Prostate gland (tissue), 2 donors: ENCODE measurements around the gene VPS26C. TPM values are rescaled to one million over a fixed set of nuclear protein-coding genes. Genes with fewer than 3 reads are reported as not detected.

Experiments
- DNase-seq: peaks from one replicate; pipeline ENCODE4 v3.0.0-alpha.2; 2019; ENCODE audit warnings: low spot score
- H3K27ac ChIP-seq, 2 donors: fragments of 200-600 bp; sonication (generic); 2 replicates each; pipeline ENCODE4 v1.5.1; 2017 to 2019
- H3K27me3 ChIP-seq: fragments of 200-600 bp; sonication (generic); replicated peaks from 2 replicates; pipeline ENCODE4 v1.5.1; 2019; ENCODE audit not compliant: insufficient read depth
- H3K36me3 ChIP-seq, 2 donors: fragments of 200-600 bp; sonication (generic); 1 replicate in 1 of 2; 2 replicates in 1 of 2; pipeline versions ENCODE4 v1.5.1 to v1.8.1; 2017 to 2019
- H3K4me1 ChIP-seq: fragments of 200-600 bp; sonication (generic); replicated peaks from 2 replicates; pipeline ENCODE4 v1.5.1; 2019
- H3K4me3 ChIP-seq, 2 donors: fragments of 200-600 bp; sonication (generic); 2 replicates each; pipeline ENCODE4 v1.5.1; 2017 to 2019
- H3K9me3 ChIP-seq: fragments of 200-600 bp; sonication (generic); 2 replicates; pipeline ENCODE4 v1.5.1; 2017
- POLR2A ChIP-seq: fragments of 450-650 bp; IDR thresholded peaks from one replicate; pipeline ENCODE4 v1.6.1; 2016; ENCODE audit warnings: antibody characterized with exemption, mild to moderate bottlenecking
- POLR2AphosphoS5 ChIP-seq: sonication (generic); formaldehyde crosslinking; IDR thresholded peaks from one replicate; pipeline ENCODE4 v1.6.1; 2017; ENCODE audit warnings: antibody characterized with exemption
- WGBS: methylation state at CpG from one replicate; pipeline ENCODE4 v1.1.5; 2018; 5-methylcytosine and 5-hydroxymethylcytosine counted together
- intact Hi-C: fragments of 100-400 bp; cut with DNase I; formaldehyde crosslinking; loops from one replicate; pipeline ENCODE4 v1.14.2; 2022
- total RNA-seq, 2 donors: library from RNA; depleted of rRNA; stranded (reverse); fragments of >200 nt; gene quantifications; one replicate each; pipeline ENCODE4 v1.1.0, GENCODE V29; 2016
- TF ChIP-seq, protein P1 (sequence below), 4 experiments: fragments of 200-600 bp in 2 of 4; fragments of 450-650 bp in 2 of 4; sonication (generic) in 2 of 4; IDR thresholded peaks; 1 replicate in 3 of 4; 2 replicates in 1 of 4; pipeline ENCODE4 v1.5.1; 2016 to 2019; ENCODE audit warnings: antibody characterized with exemption in 4 of 4, mild to moderate bottlenecking in 2 of 4, moderate library complexity in 2 of 4

The VPS26C gene
- total RNA-seq, 2 donors from 2014 or later = 36.8 to 46.1 TPM

GRCh38 chr21:37220981-37221664, 46.0 kb downstream of the VPS26C start:
- WGBS = 11% methylated on average over 41 of the region's 46 CpGs
- TF ChIP-seq POLR2AphosphoS5 (peak; percentile 83), POLR2A (peak; percentile 29)
- TF ChIP-seq, protein P1, sequence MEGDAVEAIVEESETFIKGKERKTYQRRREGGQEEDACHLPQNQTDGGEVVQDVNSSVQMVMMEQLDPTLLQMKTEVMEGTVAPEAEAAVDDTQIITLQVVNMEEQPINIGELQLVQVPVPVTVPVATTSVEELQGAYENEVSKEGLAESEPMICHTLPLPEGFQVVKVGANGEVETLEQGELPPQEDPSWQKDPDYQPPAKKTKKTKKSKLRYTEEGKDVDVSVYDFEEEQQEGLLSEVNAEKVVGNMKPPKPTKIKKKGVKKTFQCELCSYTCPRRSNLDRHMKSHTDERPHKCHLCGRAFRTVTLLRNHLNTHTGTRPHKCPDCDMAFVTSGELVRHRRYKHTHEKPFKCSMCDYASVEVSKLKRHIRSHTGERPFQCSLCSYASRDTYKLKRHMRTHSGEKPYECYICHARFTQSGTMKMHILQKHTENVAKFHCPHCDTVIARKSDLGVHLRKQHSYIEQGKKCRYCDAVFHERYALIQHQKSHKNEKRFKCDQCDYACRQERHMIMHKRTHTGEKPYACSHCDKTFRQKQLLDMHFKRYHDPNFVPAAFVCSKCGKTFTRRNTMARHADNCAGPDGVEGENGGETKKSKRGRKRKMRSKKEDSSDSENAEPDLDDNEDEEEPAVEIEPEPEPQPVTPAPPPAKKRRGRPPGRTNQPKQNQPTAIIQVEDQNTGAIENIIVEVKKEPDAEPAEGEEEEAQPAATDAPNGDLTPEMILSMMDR (IDR thresholded peaks at IDR 0.05) = peak in 3 of 4 experiments; percentile 55 to 60 (median 58)
- H3K4me1 ChIP-seq = no peaks in the 10 kb centered on the region
- no peaks in the 10 kb centered on the region for H3K27me3 ChIP-seq
- peak overlapping the region; percentile 41 to 57 for H3K4me3 ChIP-seq
- intact Hi-C loops = loop anchor here (5.0 kb wide), 1 partner anchor 341 kb away; no protein-coding TSS in a partner anchor
- H3K9me3 ChIP-seq = no peaks in the 10 kb centered on the region
- peaks cover 5 to 6% of the 10 kb centered on the region in 2 donors for H3K36me3 ChIP-seq
- peak; percentile 87 for DNase-seq
- peak overlapping the region; percentile 44 to 67 for H3K27ac ChIP-seq

DNA sequence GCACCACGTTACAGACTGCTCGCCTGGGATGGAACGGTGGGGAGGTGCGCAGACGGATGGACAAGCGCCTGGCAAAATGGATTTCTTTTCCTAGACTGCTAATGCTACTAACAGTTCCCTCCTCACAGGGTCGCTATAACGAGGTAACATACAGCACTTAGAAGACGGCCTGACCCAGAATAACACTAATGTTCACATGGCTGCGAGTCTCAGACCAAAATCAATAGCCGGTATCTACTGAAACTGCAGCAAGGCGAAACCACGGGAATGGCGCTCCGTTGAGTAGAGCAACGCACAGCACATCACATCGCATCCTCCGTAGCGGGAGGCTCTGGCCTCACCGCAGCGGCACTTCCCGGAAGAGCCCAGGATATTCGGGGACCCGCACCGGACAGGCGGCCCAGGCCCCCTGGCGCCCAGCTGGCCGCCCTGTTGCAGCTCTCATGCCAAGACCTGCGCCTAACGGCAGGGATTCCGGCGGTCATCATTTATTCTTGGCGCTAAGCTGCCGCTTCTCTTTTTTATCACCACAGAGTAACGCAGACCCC, 46.6 kb downstream of the VPS26C start:
- Histone ChIP-seq H3K9me3 (no peaks in the 10 kb centered on the region), H3K27ac (peak overlapping the region; percentile 44 to 67), H3K4me1 (no peaks in the 10 kb centered on the region), H3K27me3 (no peaks in the 10 kb centered on the region), H3K36me3 (peaks cover 1 to 6% of the 10 kb centered on the region in 2 donors), H3K4me3 (peak overlapping the region; percentile 41 to 57)
- 2% methylated on average over 35 of the region's 35 CpGs for WGBS
- intact Hi-C loops = loop anchor here (5.0 kb wide), 1 partner anchor 342 kb away; no protein-coding TSS in a partner anchor
- DNase-seq = no peak
- TF ChIP-seq POLR2A = no peak
- TF ChIP-seq, protein P1 (IDR thresholded peaks at IDR 0.05) = no peak
- no peak for TF ChIP-seq POLR2AphosphoS5

DNA sequence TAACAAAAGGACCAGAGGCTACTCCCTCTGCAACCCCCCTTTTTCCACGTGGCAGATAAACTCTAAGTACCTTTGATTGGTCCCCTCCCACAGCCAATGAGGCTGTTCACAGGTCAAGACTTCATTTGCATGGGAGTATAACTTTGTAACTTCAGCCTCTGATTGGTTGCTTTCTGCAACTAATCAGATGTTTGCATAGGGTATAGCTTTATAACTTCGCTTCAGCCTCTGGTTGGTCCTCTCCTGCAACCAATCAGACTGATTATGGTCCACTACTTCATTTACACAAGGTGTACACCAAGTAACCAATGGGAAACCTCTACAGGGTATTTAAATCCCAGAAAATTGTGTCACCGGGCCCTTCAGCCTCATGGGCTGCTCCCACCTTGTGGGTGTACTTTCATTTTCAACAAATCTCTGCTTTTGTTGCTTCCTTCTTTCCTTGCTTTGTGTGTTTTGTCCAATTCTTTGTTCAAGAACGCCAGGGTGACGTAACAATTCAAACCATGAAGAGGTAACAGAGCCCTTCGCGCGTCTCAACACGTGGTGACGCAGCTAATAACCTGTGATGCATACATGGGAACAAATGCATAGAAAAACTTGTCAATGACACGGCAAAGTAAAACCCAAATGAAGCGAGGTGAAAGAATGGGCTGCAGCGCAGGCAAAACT, 47.2 kb downstream of the VPS26C start:
- no peak for DNase-seq
- Histone ChIP-seq H3K9me3 (no peaks in the 10 kb centered on the region), H3K27ac (no peak overlapping the region), H3K4me1 (no peaks in the 10 kb centered on the region), H3K4me3 (peak overlapping the region; percentile 41 to 57), H3K27me3 (no peaks in the 10 kb centered on the region), H3K36me3 (peaks cover 0 to under 1% of the 10 kb centered on the region in 2 donors)
- intact Hi-C loops = loop anchor here (5.0 kb wide), 1 partner anchor 342 kb away; no protein-coding TSS in a partner anchor
- 34% methylated on average over 13 of the region's 13 CpGs for WGBS
- TF ChIP-seq POLR2A = no peak
- TF ChIP-seq, protein P1 (IDR thresholded peaks at IDR 0.05) = no peak
- no peak for TF ChIP-seq POLR2AphosphoS5

DNA sequence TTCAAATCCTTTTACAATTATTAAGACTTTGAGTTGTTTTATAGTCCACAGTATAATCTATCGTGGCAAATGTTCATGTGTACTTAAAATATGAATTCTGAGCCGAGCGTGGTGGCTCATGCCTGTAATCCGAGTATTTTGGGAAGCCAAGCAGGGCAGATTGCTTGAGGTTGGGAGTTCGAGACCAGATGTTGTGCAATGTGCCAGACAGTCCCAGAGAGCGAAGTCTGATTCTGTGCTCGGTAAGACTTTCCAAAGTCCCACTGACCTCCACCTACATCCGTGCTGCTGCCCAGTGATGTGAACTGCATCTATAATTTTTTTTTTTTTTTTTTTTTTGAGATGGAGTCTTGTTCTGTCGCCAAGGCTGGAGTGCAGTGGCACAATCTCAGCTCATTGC, 52.2 kb downstream of the VPS26C start:
- intact Hi-C loops = no loop called here
- no peaks in the 10 kb centered on the region for H3K9me3 ChIP-seq
- WGBS = 92% methylated on average over 9 of the region's 9 CpGs

More for the DNA sequence above, 52.2 kb downstream of the VPS26C start:
- H3K36me3 ChIP-seq = no peaks in the 10 kb centered on the region
- no peak overlapping the region for H3K27ac ChIP-seq
- no peak overlapping the region for H3K4me3 ChIP-seq
- H3K4me1 ChIP-seq = no peaks in the 10 kb centered on the region
- H3K27me3 ChIP-seq = no peaks in the 10 kb centered on the region
- no peak for TF ChIP-seq POLR2A
- TF ChIP-seq, protein P1 (IDR thresholded peaks at IDR 0.05) = no peak
- no peak for TF ChIP-seq POLR2AphosphoS5
- no peak for DNase-seq
